ENCODE measurements around the gene SUPT20HL1.

GRCh38 chrX:24364326-24364725 is 3.9 kb downstream of the SUPT20HL1 start:
- TF ChIP-seq, protein P1, sequence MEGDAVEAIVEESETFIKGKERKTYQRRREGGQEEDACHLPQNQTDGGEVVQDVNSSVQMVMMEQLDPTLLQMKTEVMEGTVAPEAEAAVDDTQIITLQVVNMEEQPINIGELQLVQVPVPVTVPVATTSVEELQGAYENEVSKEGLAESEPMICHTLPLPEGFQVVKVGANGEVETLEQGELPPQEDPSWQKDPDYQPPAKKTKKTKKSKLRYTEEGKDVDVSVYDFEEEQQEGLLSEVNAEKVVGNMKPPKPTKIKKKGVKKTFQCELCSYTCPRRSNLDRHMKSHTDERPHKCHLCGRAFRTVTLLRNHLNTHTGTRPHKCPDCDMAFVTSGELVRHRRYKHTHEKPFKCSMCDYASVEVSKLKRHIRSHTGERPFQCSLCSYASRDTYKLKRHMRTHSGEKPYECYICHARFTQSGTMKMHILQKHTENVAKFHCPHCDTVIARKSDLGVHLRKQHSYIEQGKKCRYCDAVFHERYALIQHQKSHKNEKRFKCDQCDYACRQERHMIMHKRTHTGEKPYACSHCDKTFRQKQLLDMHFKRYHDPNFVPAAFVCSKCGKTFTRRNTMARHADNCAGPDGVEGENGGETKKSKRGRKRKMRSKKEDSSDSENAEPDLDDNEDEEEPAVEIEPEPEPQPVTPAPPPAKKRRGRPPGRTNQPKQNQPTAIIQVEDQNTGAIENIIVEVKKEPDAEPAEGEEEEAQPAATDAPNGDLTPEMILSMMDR (conservative IDR thresholded peaks at IDR 0.05) = no peak
- no peak for TF ChIP-seq ZFX (IDR thresholded peaks at IDR 0.05)

Measured in C4-2B (cell line).